ENCODE data around the gene SPART. TPM values are rescaled to one million over a fixed set of nuclear protein-coding genes. Genes with fewer than 3 reads are reported as not detected.
A peak's percentile ranks its signal among the peaks of the same experiment; 100 is the strongest.
"Not testable (repeated sequence)": the region's sequence is repeated elsewhere in the genome, so short reads cannot be mapped to it uniquely, and the experiment has no call there.

The SPART gene
- total RNA-seq, 1 donor from 2014 or later, result 153 TPM

- DNase-seq (ENCODE audit: low read depth), result no peak
These were observed 8.8 kb upstream of the SPART start for GRCh38 chr13:36354842-36355623.

GRCh38 chr13:36353001-36353400, 6.8 kb upstream of the SPART start:
- no peak for DNase-seq (ENCODE audit: low read depth)

- DNase-seq (ENCODE audit: low read depth), result no peak
These were observed 6.2 kb upstream of the SPART start for GRCh38 chr13:36352350-36352749.

GRCh38 chr13:36347531-36348210, 1.5 kb upstream of the SPART start:
- DNase-seq (ENCODE audit: low read depth), result no peak

- peak; percentile 75 for DNase-seq (ENCODE audit: low read depth)
These were observed 564 bp downstream of the SPART start for GRCh38 chr13:36345438-36346221.

- peak; percentile 27 for DNase-seq (ENCODE audit: low read depth)
These were observed 1.2 kb downstream of the SPART start for GRCh38 chr13:36344886-36345437.

- DNase-seq (ENCODE audit: low read depth), result peak; percentile 40
These were observed 2.0 kb downstream of the SPART start for GRCh38 chr13:36344173-36344572.

GRCh38 chr13:36343766-36344165, 2.4 kb downstream of the SPART start:
- DNase-seq (ENCODE audit: low read depth), result no peak

GRCh38 chr13:36342715-36343114, 3.5 kb downstream of the SPART start:
- no peak for DNase-seq (ENCODE audit: low read depth)

GRCh38 chr13:36341718-36342117, 4.5 kb downstream of the SPART start:
- no peak for DNase-seq (ENCODE audit: low read depth)

- no peak for DNase-seq (ENCODE audit: low read depth)
These were observed 6.5 kb downstream of the SPART start for GRCh38 chr13:36339600-36340155.

GRCh38 chr13:36337938-36338641, 8.1 kb downstream of the SPART start:
- DNase-seq (ENCODE audit: low read depth), result no peak

GRCh38 chr13:36332986-36333385, 13.2 kb downstream of the SPART start:
- no peak for DNase-seq (ENCODE audit: low read depth)

GRCh38 chr13:36332255-36332654, 13.9 kb downstream of the SPART start:
- not testable (repeated sequence) for DNase-seq (ENCODE audit: low read depth)

- DNase-seq (ENCODE audit: low read depth), result no peak
These were observed 14.9 kb downstream of the SPART start for GRCh38 chr13:36331280-36331679.

- no peak for DNase-seq (ENCODE audit: low read depth)
These were observed 16.8 kb downstream of the SPART start for GRCh38 chr13:36329361-36329760.

- no peak for DNase-seq (ENCODE audit: low read depth)
These were observed 17.4 kb downstream of the SPART start for GRCh38 chr13:36328821-36329220.

- DNase-seq (ENCODE audit: low read depth), result no peak
These were observed 20.3 kb downstream of the SPART start for GRCh38 chr13:36325912-36326311.

- not testable (repeated sequence) for DNase-seq (ENCODE audit: low read depth)
These were observed 21.3 kb downstream of the SPART start for GRCh38 chr13:36324881-36325280.

- DNase-seq (ENCODE audit: low read depth), result peak; percentile 87
These were observed 22.1 kb downstream of the SPART start for GRCh38 chr13:36323951-36324566.
